GM19099 (cell line): Measurements from ENCODE around the gene KIAA0753.

Source experiments
- POLR2A ChIP-seq: IDR thresholded peaks from 3 replicates; pipeline ENCODE4 v1.6.1; 2011; ENCODE audit warnings: low read depth; ENCODE audit not compliant: insufficient read length; ENCODE audit errors: extremely low read depth

Gene KIAA0753

GRCh38 chr17:6640536-6641246, at the start of gene KIAA0753, which contains the start of gene TXNDC17:
Gene KIAA0753, minus strand, starts transcription at chr17:6640711. Its CDS starts 5,608 bp downstream, at chr17:6635103.
Gene TXNDC17, plus strand, starts transcription at chr17:6641060. Its CDS starts 23 bp downstream, at chr17:6641083.
- TF ChIP-seq POLR2A: peak; percentile 98

GRCh38 chr17:6688944-6689343, 48.4 kb upstream of the KIAA0753 start:
- TF ChIP-seq POLR2A: no peak

- TF ChIP-seq POLR2A: no peak
Measured at GRCh38 chr17:6686026-6686425, 45.5 kb upstream of the KIAA0753 start.

- TF ChIP-seq POLR2A: no peak
Measured at GRCh38 chr17:6684881-6685767, 44.6 kb upstream of the KIAA0753 start.

GRCh38 chr17:6684460-6684783, 43.9 kb upstream of the KIAA0753 start:
- no peak for TF ChIP-seq POLR2A

- TF ChIP-seq POLR2A: no peak
Measured at GRCh38 chr17:6683730-6684459, 43.4 kb upstream of the KIAA0753 start.

GRCh38 chr17:6683081-6683684, 42.7 kb upstream of the KIAA0753 start:
- no peak for TF ChIP-seq POLR2A

GRCh38 chr17:6682339-6682738, 41.8 kb upstream of the KIAA0753 start:
- no peak for TF ChIP-seq POLR2A

GRCh38 chr17:6681671-6682070, 41.2 kb upstream of the KIAA0753 start:
- no peak for TF ChIP-seq POLR2A

- no peak for TF ChIP-seq POLR2A
Measured at GRCh38 chr17:6681176-6681575, 40.7 kb upstream of the KIAA0753 start.

GRCh38 chr17:6679241-6679640, 38.7 kb upstream of the KIAA0753 start:
- no peak for TF ChIP-seq POLR2A

GRCh38 chr17:6677946-6678345, 37.4 kb upstream of the KIAA0753 start:
- TF ChIP-seq POLR2A: no peak

- TF ChIP-seq POLR2A: no peak
Measured at GRCh38 chr17:6677158-6677831, 36.8 kb upstream of the KIAA0753 start.

GRCh38 chr17:6676802-6677157, 36.3 kb upstream of the KIAA0753 start:
- TF ChIP-seq POLR2A: no peak
